Activated CD4-positive, alpha-beta T cell treated with anti-CD3 and anti-CD28 coated beads, Interleukin-2, Interleukin-4, amounts not matched to agents 100 ng/mL and 50 ng/mL, durations not matched to agents 16 hours and 8 hours (primary cell): Measurements from ENCODE around the gene SUPT3H.
"Not testable (repeated sequence)": the region's sequence is repeated elsewhere in the genome, so short reads cannot be mapped to it uniquely, and the experiment has no call there.

Experiments used
- DNase-seq: peaks from one replicate; pipeline ENCODE4 v3.0.0-alpha.2; 2020; ENCODE audit warnings: low spot score

The SUPT3H gene

DNA sequence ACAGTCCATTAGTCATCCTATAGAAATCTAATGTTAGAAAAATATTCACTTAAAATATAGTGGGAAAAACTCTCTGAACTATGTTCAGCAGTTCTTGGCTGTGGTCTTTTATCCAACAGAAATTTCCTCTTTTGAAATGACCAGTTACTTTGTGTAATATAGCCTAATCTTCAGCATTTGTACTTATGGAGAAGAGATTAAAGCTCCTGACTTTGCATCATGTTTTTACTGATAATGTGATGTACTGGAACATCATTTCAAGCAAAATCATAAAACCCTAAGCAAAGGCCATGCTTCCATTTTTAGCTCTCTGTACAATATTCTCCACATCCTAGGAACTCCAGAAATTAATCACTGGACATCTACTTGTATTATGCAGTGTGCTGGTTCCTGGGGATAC is 480.4 kb downstream of the SUPT3H start:
- DNase-seq = no peak

DNA sequence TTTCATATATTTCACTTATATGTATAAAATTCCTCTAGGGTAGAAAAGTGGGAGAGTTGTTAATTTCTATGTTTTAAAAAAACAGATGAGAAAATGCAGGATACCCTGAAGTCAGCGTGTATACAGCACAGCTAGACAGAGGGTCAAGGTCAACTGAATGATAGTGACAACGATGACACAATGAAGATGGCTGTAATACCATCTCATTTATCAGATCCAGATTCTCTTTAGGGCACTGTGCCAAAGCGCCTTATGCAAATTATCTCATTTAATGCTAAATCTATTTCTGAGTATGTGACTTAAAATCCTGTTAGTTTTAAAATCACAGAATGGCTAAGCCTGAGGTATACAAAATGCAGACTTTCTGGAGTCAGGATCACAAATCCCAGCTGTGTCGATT is 481.0 kb downstream of the SUPT3H start:
- DNase-seq = no peak

GRCh38 chr6:44892579-44892978 is 485.2 kb downstream of the SUPT3H start:
- no peak for DNase-seq

GRCh38 chr6:44879071-44879470 is 498.7 kb downstream of the SUPT3H start:
- not testable (repeated sequence) for DNase-seq

DNA sequence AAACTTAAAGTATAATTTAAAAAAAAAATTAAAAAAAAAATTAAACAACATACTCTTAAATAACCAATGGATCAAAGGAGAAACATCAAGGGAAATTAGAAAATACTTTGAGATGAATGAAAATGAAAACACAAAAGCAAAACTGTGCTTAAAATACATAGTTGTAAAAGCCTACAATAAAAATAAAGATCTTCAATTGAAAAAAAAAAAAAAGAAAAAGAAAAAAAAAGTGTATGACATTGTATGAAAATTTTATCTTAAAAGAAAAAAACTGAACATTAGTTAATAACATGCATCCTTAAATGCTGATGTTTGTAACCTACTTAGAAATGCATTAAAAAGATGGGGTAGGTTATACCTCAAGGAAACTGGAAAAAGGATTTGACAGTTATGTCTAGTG is 501.1 kb downstream of the SUPT3H start:
- DNase-seq = not testable (repeated sequence)

- DNase-seq = no peak
Measured at GRCh38 chr6:44869321-44869897, 508.3 kb downstream of the SUPT3H start.

- DNase-seq = no peak
Measured at GRCh38 chr6:44868910-44869309, 508.8 kb downstream of the SUPT3H start.

DNA sequence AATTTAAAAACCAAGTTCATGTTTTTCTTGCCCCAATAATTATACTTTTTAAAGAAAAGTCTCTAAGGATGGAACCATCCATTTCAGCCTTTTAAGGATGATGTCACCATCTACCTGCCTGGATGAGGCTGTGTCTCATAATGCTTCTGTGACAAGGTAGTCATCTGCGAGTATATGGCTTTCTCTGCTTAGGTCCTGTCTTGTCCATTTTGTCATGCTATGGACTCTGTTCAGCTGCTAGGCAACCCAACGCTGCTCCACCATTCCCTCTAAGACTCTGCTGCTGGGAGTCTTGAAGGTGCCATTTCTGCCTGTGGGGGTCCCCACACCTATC is 509.4 kb downstream of the SUPT3H start:
- no peak for DNase-seq

DNA sequence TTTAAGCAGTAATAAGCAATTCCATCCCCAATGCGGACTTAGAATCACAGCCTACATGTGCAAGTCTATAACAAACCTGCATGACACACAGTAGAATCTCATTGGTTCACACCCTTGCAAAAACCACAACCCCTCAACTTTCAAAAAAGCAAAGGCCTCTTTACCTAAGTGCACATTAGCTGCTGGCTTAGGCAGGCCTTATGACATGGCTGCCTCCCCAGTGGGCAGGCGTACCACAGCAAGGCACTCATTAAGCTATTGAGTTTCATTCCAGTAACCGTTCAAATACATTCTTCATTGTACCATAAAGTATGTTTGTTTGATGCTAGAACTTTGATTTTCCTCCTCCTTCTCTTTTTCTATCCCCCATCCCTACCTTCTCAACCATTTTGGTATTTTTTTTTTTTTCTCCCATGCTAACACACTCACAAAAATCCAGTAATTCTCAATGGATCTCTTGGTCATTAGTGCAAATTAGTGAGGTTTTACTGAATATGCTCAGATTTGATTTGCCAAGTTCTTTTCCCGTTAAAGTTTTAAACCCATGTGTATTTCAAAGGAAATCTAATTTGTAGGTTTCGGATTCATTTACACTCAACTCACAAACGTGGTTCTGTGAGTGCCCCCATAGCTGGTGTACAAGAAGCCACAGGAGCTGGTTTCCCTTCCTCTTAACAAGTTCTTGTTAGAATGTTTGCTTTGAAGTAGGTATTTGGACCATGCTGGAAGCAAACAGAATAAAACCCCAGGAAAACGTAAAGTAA is 510.0 kb downstream of the SUPT3H start:
- DNase-seq = no peak

GRCh38 chr6:44865184-44865583 is 512.5 kb downstream of the SUPT3H start:
- not testable (repeated sequence) for DNase-seq

DNA sequence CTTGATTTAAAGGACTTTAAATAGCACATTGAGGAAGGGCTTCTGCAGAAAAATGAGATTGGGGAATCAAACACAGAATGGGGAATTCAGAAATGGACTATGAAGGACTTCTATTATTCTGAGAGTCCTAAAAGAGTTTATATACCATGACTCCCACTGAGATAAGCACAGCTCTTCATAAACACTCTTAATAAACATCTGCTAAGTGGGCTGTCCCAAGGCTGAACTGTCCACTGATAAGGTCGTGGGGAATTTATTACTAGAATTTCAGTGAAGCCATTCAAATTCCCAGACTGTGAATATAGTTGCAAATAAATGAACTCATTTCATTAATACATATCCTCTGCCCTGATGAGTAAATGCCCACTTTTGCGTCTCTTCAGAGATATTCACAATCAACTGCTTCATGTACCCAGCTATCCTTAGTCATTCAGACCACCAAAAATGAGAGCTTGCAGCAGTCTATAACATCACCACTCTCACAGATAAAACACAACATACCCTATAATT is 517.8 kb downstream of the SUPT3H start:
- DNase-seq = no peak

- DNase-seq = no peak
Measured at GRCh38 chr6:44858998-44859397, 518.7 kb downstream of the SUPT3H start.

DNA sequence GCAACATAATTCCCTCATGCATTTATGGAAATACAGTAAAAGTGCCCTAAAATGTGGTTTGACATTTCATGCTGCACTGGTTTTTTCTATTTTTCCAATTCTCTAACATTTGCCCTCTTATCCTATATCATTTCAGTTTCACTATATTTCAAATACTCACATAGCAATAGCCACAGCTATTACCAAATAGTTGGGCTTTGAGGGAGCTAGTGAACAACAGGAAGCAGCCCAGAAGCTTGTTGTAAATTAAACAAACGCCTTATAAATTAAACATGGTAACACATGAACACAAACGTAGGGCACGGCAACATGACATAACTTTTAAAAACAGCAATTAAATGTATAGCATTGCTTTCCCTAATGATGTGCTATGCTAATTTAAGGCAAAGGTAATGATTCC is 521.3 kb downstream of the SUPT3H start:
- DNase-seq = no peak

- no peak for DNase-seq
Measured at GRCh38 chr6:44855562-44856411, 521.9 kb downstream of the SUPT3H start.

- DNase-seq = no peak
Measured at GRCh38 chr6:44854712-44855443, 522.9 kb downstream of the SUPT3H start.

DNA sequence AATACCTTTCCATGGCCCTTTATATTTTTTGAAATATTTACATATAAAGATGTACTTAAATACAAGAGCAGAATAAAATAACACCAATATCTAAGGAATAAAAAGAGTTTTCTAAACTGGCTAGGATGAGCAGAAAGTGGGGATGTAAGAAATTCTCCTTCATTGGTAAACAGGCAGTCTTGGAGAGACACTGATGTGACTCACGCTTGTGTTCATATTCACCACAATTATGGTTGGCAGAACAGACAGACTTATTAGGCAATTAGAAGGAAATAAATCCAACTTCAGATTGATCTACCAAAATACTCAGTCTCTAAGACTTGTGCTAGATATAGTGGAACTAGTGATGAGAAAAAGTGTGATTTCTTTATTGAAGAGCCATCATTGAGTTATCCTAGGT is 526.6 kb downstream of the SUPT3H start:
- DNase-seq = no peak

DNA sequence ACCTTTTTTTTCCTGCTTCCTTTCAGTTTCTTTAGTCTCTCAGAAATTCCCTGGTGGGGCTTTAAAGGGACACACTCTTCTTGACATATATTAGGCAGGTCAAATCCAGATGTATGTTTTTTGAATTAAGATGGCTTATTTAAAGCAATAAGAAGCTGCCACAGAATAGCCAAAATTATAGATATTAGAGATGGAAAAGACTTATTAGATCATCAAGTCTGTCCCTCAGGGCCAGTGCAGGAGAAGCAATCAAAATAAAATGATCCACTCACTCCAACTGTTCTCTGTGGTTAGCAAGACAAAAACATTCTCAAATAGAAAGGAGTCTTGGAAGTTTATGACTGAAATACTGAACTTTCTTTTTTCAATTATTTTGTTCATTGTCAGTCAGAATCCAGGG is 527.4 kb downstream of the SUPT3H start:
- no peak for DNase-seq

DNA sequence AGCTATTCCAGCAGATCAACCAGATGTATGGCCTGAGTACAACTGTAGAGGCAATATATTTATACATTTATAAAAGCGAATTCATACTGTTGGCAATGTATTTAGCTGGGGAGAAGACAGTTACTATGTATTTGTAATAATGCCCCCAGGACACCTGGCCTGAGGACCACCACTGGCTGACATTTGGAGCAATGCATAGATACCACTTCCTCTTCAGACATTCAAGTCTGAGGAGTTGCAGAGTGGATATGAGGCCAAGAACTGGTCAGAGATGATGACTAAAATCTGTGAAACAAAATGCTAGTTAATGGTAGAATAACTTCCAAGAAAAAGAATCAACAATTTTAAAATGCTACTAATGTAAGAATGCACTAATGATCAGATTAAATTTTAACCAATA is 527.9 kb downstream of the SUPT3H start:
- no peak for DNase-seq

GRCh38 chr6:44843734-44844133 is 534.0 kb downstream of the SUPT3H start:
- no peak for DNase-seq

DNA sequence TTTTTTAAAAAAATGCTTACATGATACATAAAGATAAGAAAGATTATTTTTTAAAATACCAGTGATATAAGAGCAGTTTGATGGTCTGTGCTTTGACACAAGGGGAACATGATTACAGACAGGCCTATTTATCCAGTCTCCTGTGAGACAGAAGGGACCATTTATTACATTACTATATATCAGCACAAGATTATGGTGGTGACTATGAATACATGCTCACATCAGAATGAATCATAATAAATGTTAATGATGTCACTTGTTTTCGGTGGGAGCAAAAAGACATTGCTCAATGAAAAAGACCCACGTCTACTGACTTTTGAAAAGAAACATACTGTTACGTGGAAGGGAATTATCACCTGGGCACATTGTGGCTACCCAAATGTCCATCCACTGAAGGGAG is 535.1 kb downstream of the SUPT3H start:
- no peak for DNase-seq

- no peak for DNase-seq
Measured at GRCh38 chr6:44841829-44842228, 535.9 kb downstream of the SUPT3H start.

GRCh38 chr6:44837741-44838140 is 540.0 kb downstream of the SUPT3H start:
- no peak for DNase-seq
